Subcutaneous adipose tissue (tissue), 4 donors: Measurements from ENCODE around the gene POT1. TPM values are rescaled to one million over a fixed set of nuclear protein-coding genes. Genes with fewer than 3 reads are reported as not detected.

Source experiments
- CTCF ChIP-seq: fragments of 450-650 bp; IDR thresholded peaks from one replicate; pipeline ENCODE4 v1.5.1; 2016; ENCODE audit warnings: low read depth, mild to moderate bottlenecking, control low read depth, antibody characterized with exemption, moderate library complexity
- total RNA-seq, 4 donors: library from RNA; depleted of rRNA; stranded (reverse); fragments of >200 nt; gene quantifications; one replicate each; pipeline ENCODE4 v1.1.0, GENCODE V29; 2016

The POT1 gene
- total RNA-seq, 4 donors from 2014 or later = 14.5 to 32.3 (median 22.0) TPM

GRCh38 chr7:124773938-124774337 lies 155.7 kb downstream of the POT1 start:
- no peak for TF ChIP-seq CTCF

GRCh38 chr7:124773339-124773738 lies 156.3 kb downstream of the POT1 start:
- TF ChIP-seq CTCF = no peak

Other genes starting within 250 kb of the POT1 start
- 1 to 10 TPM in 1 of 4 donors, under 1 TPM in 3; 0.16 to 4.1 (median 0.59) TPM for gene GPR37, start 164.0 kb downstream of the POT1 start, total RNA-seq